T-cell (primary cell): ENCODE data around the gene FAM219A. TPM values are rescaled to one million over a fixed set of nuclear protein-coding genes. Genes with fewer than 3 reads are reported as not detected.

Source experiments
- ATAC-seq, 4 experiments: fragments of 200-7000 bp in 3 of 4; fragments of 150-1000 bp in 1 of 4; cut with Tn5 transposase; replicated peaks in 1 of 4; 1 replicate in 3 of 4; 2 replicates in 1 of 4; pipeline ENCODE4 v1.10.0; 2021; ENCODE audit warnings: moderate library complexity in 3 of 4, mild to moderate bottlenecking in 2 of 4, moderate number of reproducible peaks in 1 of 4
- CTCF ChIA-PET, 2 donors: fragments of 300-600 bp; sonication (Branson Sonifier 250); formaldehyde crosslinking; loops; one replicate each; lab custom pipeline; 2022; ENCODE audit warnings: antibody characterized with exemption in 2 of 2; lab: Charles Lee
- POLR2A ChIA-PET, 2 donors: fragments of 300-600 bp; sonication (Branson Sonifier 250); formaldehyde crosslinking; loops; one replicate each; lab custom pipeline; 2022; ENCODE audit warnings: antibody characterized with exemption in 2 of 2; lab: Charles Lee
- DNase-seq, 35 experiments: peaks; one replicate each; pipeline versions ENCODE4 v3.0.0 to v3.0.0-alpha.2; 2013 to 2023
- H3K27ac ChIP-seq: one replicate; pipeline ENCODE4 v1.5.1; 2013; ENCODE audit warnings: low read length
- H3K27me3 ChIP-seq, 2 experiments: replicated peaks in 1 of 2; 1 replicate in 1 of 2; 2 replicates in 1 of 2; pipeline versions ENCODE4 v1.6.1 to v1.7.0; 2013; ENCODE audit warnings: low read length in 1 of 2, mixed read lengths in 1 of 2; ENCODE audit not compliant: control insufficient read depth in 2 of 2, insufficient read depth in 2 of 2; ENCODE audit errors: extremely low read depth in 1 of 2
- H3K36me3 ChIP-seq, 2 donors: 1 replicate in 1 of 2; 2 replicates in 1 of 2; pipeline versions ENCODE4 v1.6.1 to v1.7.0; 2013; ENCODE audit warnings: low read length in 1 of 2; ENCODE audit not compliant: control insufficient read depth in 2 of 2, insufficient read depth in 1 of 2; ENCODE audit errors: extremely low read depth in 1 of 2
- H3K4me1 ChIP-seq, 2 experiments: 1 replicate in 1 of 2; 2 replicates in 1 of 2; pipeline versions ENCODE4 v1.6.1 to v1.7.0; 2013; ENCODE audit warnings: low read length in 2 of 2, mixed read lengths in 1 of 2; ENCODE audit not compliant: insufficient read depth in 2 of 2, control insufficient read depth in 1 of 2; ENCODE audit errors: extremely low read depth in 1 of 2
- H3K4me3 ChIP-seq, 2 donors: 1 replicate in 1 of 2; 2 replicates in 1 of 2; pipeline versions ENCODE4 v1.5.1 to v1.7.0; 2013; ENCODE audit warnings: mild to moderate bottlenecking in 2 of 2, low read length in 1 of 2, moderate library complexity in 1 of 2; ENCODE audit not compliant: control insufficient read depth in 1 of 2; ENCODE audit errors: extremely low read depth in 1 of 2
- H3K9me3 ChIP-seq: 2 replicates; pipeline ENCODE4 v1.7.0; 2013
- H3K27ac Mint-ChIP-seq, 2 donors: one replicate each; pipeline ENCODE4 v1.8.0; 2020 to 2021; ENCODE audit warnings: mild to moderate bottlenecking in 2 of 2, mixed read lengths in 2 of 2
- H3K27me3 Mint-ChIP-seq, 2 donors: one replicate each; pipeline ENCODE4 v1.8.0; 2021 to 2022; ENCODE audit warnings: mixed read lengths in 2 of 2
- H3K36me3 Mint-ChIP-seq: one replicate; pipeline ENCODE4 v1.8.0; 2021; ENCODE audit warnings: mixed read lengths
- H3K4me1 Mint-ChIP-seq, 3 donors: one replicate each; pipeline ENCODE4 v1.8.0; 2020 to 2022; ENCODE audit warnings: mixed read lengths in 3 of 3, mild to moderate bottlenecking in 1 of 3
- H3K4me3 Mint-ChIP-seq, 3 donors: one replicate each; pipeline ENCODE4 v1.8.0; 2020 to 2022; ENCODE audit warnings: mild to moderate bottlenecking in 3 of 3, mixed read lengths in 3 of 3, moderate library complexity in 3 of 3
- H3K9me3 Mint-ChIP-seq, 3 donors: one replicate each; pipeline ENCODE4 v1.8.0; 2020 to 2022; ENCODE audit warnings: mixed read lengths in 3 of 3
- WGBS: methylation state at CpG from one replicate; pipeline ENCODE4 v1.1.5; 2013; ENCODE audit warnings: missing lambda C conversion rate; ENCODE audit not compliant: insufficient coverage; 5-methylcytosine and 5-hydroxymethylcytosine counted together
- total RNA-seq, 35 experiments: library from RNA in 6 of 35; stranded (reverse) in 6 of 35; fragments of 120-200 nt in 1 of 35; gene quantifications; one replicate each; pipeline versions ENCODE4 v1.2.1 to v1.2.4 and lab custom pipeline; 2013 to 2026

Gene FAM219A
- total RNA-seq, 5 donors from 2014 or later (not counting 1 experiment from before 2014, with no cell fraction given), result 10.7 to 20.7 (median 18.7) TPM

GRCh38 chr9:34398875-34399274 lies 59.5 kb downstream of the FAM219A start:
- ChIA-PET POLR2A (no interaction called here), CTCF (no interaction called here)
- H3K27ac Mint-ChIP-seq, result no peak overlapping the region
- Histone ChIP-seq H3K27me3 (no peaks in the 10 kb centered on the region), H3K27ac (no peak overlapping the region), H3K36me3 (peaks cover 4 to 24% of the 10 kb centered on the region in 2 donors), H3K4me3 (no peak overlapping the region), H3K9me3 (no peaks in the 10 kb centered on the region), H3K4me1 (no peaks in the 10 kb centered on the region)
- DNase-seq (no peak), ATAC-seq (no peak)
- no peaks in the 10 kb centered on the region for H3K9me3 Mint-ChIP-seq
- H3K4me1 Mint-ChIP-seq, result no peaks in the 10 kb centered on the region
- no peak overlapping the region for H3K4me3 Mint-ChIP-seq
- no CpG with 5 or more reads among the region's 1 CpG for WGBS
- H3K27me3 Mint-ChIP-seq, result no peaks in the 10 kb centered on the region
- peaks cover 28% of the 10 kb centered on the region for H3K36me3 Mint-ChIP-seq

- 76% methylated on average over 5 of the region's 7 CpGs for WGBS
- DNase-seq, result no peak
Observed at GRCh38 chr9:34396276-34397214, 61.8 kb downstream of the FAM219A start.

GRCh38 chr9:34392511-34392910 lies 65.9 kb downstream of the FAM219A start:
- H3K27me3 Mint-ChIP-seq, result peaks cover 0 to 3% of the 10 kb centered on the region in 2 donors
- Histone ChIP-seq H3K27me3 (no peaks in the 10 kb centered on the region), H3K36me3 (no peaks in the 10 kb centered on the region), H3K27ac (no peak overlapping the region), H3K9me3 (no peaks in the 10 kb centered on the region), H3K4me1 (no peaks in the 10 kb centered on the region), H3K4me3 (no peak overlapping the region)
- no peaks in the 10 kb centered on the region for H3K36me3 Mint-ChIP-seq
- no peak for DNase-seq
- H3K4me1 Mint-ChIP-seq, result no peaks in the 10 kb centered on the region
- no peak overlapping the region for H3K27ac Mint-ChIP-seq
- no peaks in the 10 kb centered on the region for H3K9me3 Mint-ChIP-seq
- WGBS, result 71% methylated on average over 1 of the region's 1 CpG
- ATAC-seq, result no peak
- POLR2A ChIA-PET, result no interaction called here
- no peak overlapping the region for H3K4me3 Mint-ChIP-seq
- CTCF ChIA-PET, result interaction anchor here in 1 of 2 donors (0.5 to 0.6 kb wide), 2 partner anchors 18 to 145 kb away, joined by 3 to 4 read pairs; no protein-coding TSS in a partner anchor

More at GRCh38 chr9:34396276-34397214, 61.8 kb downstream of the FAM219A start:
- no peak overlapping the region for H3K4me3 Mint-ChIP-seq
- no peaks in the 10 kb centered on the region for H3K27me3 Mint-ChIP-seq
- Histone ChIP-seq H3K4me3 (no peak overlapping the region), H3K27me3 (no peaks in the 10 kb centered on the region), H3K36me3 (peaks cover 4 to 8% of the 10 kb centered on the region in 2 donors), H3K4me1 (no peaks in the 10 kb centered on the region), H3K27ac (no peak overlapping the region), H3K9me3 (no peaks in the 10 kb centered on the region)
- H3K9me3 Mint-ChIP-seq, result no peaks in the 10 kb centered on the region
- ATAC-seq, result no peak
- POLR2A ChIA-PET, result no interaction called here
- no peaks in the 10 kb centered on the region for H3K4me1 Mint-ChIP-seq
- no peak overlapping the region for H3K27ac Mint-ChIP-seq
- peaks cover 13% of the 10 kb centered on the region for H3K36me3 Mint-ChIP-seq
- CTCF ChIA-PET, result no interaction called here

GRCh38 chr9:34387239-34387638 lies 71.1 kb downstream of the FAM219A start:
- H3K4me3 Mint-ChIP-seq, result no peak overlapping the region
- Histone ChIP-seq H3K9me3 (no peaks in the 10 kb centered on the region), H3K36me3 (no peaks in the 10 kb centered on the region), H3K4me1 (no peaks in the 10 kb centered on the region), H3K4me3 (no peak overlapping the region), H3K27me3 (no peaks in the 10 kb centered on the region), H3K27ac (no peak overlapping the region)
- no peak overlapping the region for H3K27ac Mint-ChIP-seq
- ATAC-seq (no peak), DNase-seq (no peak)
- no peaks in the 10 kb centered on the region for H3K36me3 Mint-ChIP-seq
- POLR2A ChIA-PET, result no interaction called here
- H3K9me3 Mint-ChIP-seq, result no peaks in the 10 kb centered on the region
- no peaks in the 10 kb centered on the region for H3K4me1 Mint-ChIP-seq
- CTCF ChIA-PET, result no interaction called here
- 60% methylated on average over 1 of the region's 4 CpGs for WGBS
- peaks cover 0 to 3% of the 10 kb centered on the region in 2 donors for H3K27me3 Mint-ChIP-seq

- ATAC-seq (no peak), DNase-seq (no peak)
- ChIA-PET CTCF (interaction anchor here in 1 of 2 donors (0.7 kb wide), 1 partner anchor 13 kb away, joined by 9 read pairs; no protein-coding TSS in a partner anchor), POLR2A (no interaction called here)
- H3K4me3 ChIP-seq, result no peak overlapping the region
- 80% methylated on average over 1 of the region's 3 CpGs for WGBS
- Mint-ChIP-seq H3K27ac (no peak overlapping the region), H3K4me1 (peaks cover 0 to 3% (median under 1%) of the 10 kb centered on the region in 3 donors), H3K9me3 (no peaks in the 10 kb centered on the region), H3K4me3 (no peak overlapping the region), H3K36me3 (no peaks in the 10 kb centered on the region), H3K27me3 (peaks cover 0 to 3% of the 10 kb centered on the region in 2 donors)
- H3K27ac ChIP-seq, result no peak overlapping the region
- no peaks in the 10 kb centered on the region for H3K36me3 ChIP-seq
- H3K27me3 ChIP-seq, result no peaks in the 10 kb centered on the region
- no peaks in the 10 kb centered on the region for H3K9me3 ChIP-seq
- H3K4me1 ChIP-seq, result no peaks in the 10 kb centered on the region
Observed at GRCh38 chr9:34386656-34387055, 71.7 kb downstream of the FAM219A start.

- peaks cover 0 to 3% of the 10 kb centered on the region in 2 experiments for H3K27me3 ChIP-seq
- DNase-seq (no peak), ATAC-seq (no peak)
- 70% methylated on average over 2 of the region's 6 CpGs for WGBS
- no peak overlapping the region for H3K27ac ChIP-seq
- H3K36me3 ChIP-seq, result no peaks in the 10 kb centered on the region
- no peaks in the 10 kb centered on the region for H3K36me3 Mint-ChIP-seq
- no peaks in the 10 kb centered on the region for H3K27me3 Mint-ChIP-seq
- H3K27ac Mint-ChIP-seq, result no peak overlapping the region
- POLR2A ChIA-PET, result no interaction called here
- peaks cover 0 to 9% of the 10 kb centered on the region in 2 experiments for H3K4me1 ChIP-seq
- no peak overlapping the region for H3K4me3 ChIP-seq
- CTCF ChIA-PET, result interaction anchor here in 1 of 2 donors (0.6 to 0.7 kb wide), 2 partner anchors 12 to 18 kb away, joined by 3 to 9 read pairs; no protein-coding TSS in a partner anchor
- H3K9me3 Mint-ChIP-seq, result no peaks in the 10 kb centered on the region
- no peaks in the 10 kb centered on the region for H3K9me3 ChIP-seq
- peaks cover 9 to 12% (median 9%) of the 10 kb centered on the region in 3 donors for H3K4me1 Mint-ChIP-seq
- no peak overlapping the region for H3K4me3 Mint-ChIP-seq
Observed at GRCh38 chr9:34385561-34386230, 72.7 kb downstream of the FAM219A start.
